Neutrophil (primary cell): Measurements from ENCODE around the gene TBCA.

Experiments
- H3K27ac ChIP-seq: fragments of 200-600 bp; sonication (generic); 2 replicates; pipeline ENCODE4 v1.5.1; 2016; ENCODE audit warnings: mild to moderate bottlenecking, moderate library complexity
- H3K27me3 ChIP-seq: fragments of 200-600 bp; sonication (generic); 2 replicates; pipeline ENCODE4 v1.6.0; 2016; ENCODE audit warnings: mild to moderate bottlenecking
- H3K36me3 ChIP-seq: fragments of 200-600 bp; sonication (generic); 2 replicates; pipeline ENCODE4 v1.5.1; 2017
- H3K4me1 ChIP-seq, 2 experiments: fragments of 200-600 bp in 1 of 2; sonication (generic) in 1 of 2; 1 replicate in 1 of 2; 2 replicates in 1 of 2; pipeline versions ENCODE4 v1.5.1 to v1.6.1; 2013 to 2016; ENCODE audit warnings: low read depth in 1 of 2, low read length in 1 of 2, mild to moderate bottlenecking in 1 of 2, moderate library complexity in 1 of 2; ENCODE audit not compliant: control insufficient read depth in 1 of 2, insufficient read depth in 1 of 2
- H3K4me3 ChIP-seq, 2 experiments: fragments of 200-600 bp in 1 of 2; sonication (generic) in 1 of 2; 1 replicate in 1 of 2; 2 replicates in 1 of 2; pipeline ENCODE4 v1.5.1; 2013 to 2016; ENCODE audit warnings: low read depth in 1 of 2, low read length in 1 of 2, mild to moderate bottlenecking in 1 of 2, moderate library complexity in 1 of 2
- H3K9me3 ChIP-seq: fragments of 200-600 bp; sonication (generic); 2 replicates; pipeline ENCODE4 v1.5.1; 2016
- TF ChIP-seq, protein P1 (sequence below): fragments of 200-600 bp; sonication (generic); IDR thresholded peaks from 2 replicates; pipeline ENCODE4 v1.5.1; 2016; ENCODE audit warnings: antibody characterized with exemption

The TBCA gene

GRCh38 chr5:77791356-77791755 is 15.2 kb upstream of the TBCA start:
- Histone ChIP-seq H3K4me3 (no peak overlapping the region), H3K27ac (no peak overlapping the region), H3K9me3 (no peaks in the 10 kb centered on the region), H3K36me3 (no peaks in the 10 kb centered on the region), H3K4me1 (peaks cover 0 to 17% of the 10 kb centered on the region in 2 experiments), H3K27me3 (no peaks in the 10 kb centered on the region)
- TF ChIP-seq, protein P1, sequence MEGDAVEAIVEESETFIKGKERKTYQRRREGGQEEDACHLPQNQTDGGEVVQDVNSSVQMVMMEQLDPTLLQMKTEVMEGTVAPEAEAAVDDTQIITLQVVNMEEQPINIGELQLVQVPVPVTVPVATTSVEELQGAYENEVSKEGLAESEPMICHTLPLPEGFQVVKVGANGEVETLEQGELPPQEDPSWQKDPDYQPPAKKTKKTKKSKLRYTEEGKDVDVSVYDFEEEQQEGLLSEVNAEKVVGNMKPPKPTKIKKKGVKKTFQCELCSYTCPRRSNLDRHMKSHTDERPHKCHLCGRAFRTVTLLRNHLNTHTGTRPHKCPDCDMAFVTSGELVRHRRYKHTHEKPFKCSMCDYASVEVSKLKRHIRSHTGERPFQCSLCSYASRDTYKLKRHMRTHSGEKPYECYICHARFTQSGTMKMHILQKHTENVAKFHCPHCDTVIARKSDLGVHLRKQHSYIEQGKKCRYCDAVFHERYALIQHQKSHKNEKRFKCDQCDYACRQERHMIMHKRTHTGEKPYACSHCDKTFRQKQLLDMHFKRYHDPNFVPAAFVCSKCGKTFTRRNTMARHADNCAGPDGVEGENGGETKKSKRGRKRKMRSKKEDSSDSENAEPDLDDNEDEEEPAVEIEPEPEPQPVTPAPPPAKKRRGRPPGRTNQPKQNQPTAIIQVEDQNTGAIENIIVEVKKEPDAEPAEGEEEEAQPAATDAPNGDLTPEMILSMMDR = no peak

DNA sequence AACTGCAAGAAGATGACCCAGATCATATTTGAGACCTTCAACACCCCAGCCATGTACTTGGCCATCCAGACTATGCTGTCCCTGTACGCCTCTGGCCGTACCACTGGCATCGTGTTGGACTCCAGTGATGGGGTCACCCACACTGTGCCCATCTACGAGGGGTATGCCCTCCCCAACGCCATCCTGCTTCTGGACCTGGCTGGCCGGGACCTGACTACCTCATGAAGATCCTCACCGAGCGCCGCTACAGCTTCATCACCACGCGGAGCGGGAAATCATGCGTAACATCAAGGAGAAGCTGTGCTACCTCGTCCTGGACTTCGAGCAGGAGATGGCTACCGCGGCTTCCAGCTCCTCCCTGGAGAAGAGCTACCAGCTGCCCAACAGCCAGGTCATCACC is 9.1 kb upstream of the TBCA start:
- H3K27me3 ChIP-seq = no peaks in the 10 kb centered on the region
- no peak overlapping the region for H3K27ac ChIP-seq
- H3K36me3 ChIP-seq = no peaks in the 10 kb centered on the region
- TF ChIP-seq, protein P1 = no peak
- H3K4me1 ChIP-seq = no peaks in the 10 kb centered on the region
- no peak overlapping the region for H3K4me3 ChIP-seq
- no peaks in the 10 kb centered on the region for H3K9me3 ChIP-seq

DNA sequence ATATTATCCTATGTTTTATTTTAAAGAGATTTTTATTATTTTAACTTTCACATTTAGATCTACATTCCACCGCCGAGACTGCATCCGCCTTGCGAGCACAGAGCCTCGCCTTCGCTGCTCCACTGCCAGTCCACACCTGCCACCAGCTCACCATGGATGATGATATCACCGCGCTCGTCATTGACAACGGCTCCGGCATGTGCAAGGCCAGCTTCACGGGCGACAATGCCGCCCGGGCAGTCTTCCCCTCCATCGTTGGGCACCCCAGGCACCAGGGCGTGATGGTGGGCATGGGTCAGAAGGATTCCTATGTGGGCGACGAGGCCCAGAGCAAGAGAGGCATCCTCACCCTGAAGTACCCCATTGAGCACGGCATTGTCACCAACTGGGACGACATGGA is 8.6 kb upstream of the TBCA start:
- TF ChIP-seq, protein P1 = no peak
- Histone ChIP-seq H3K27ac (no peak overlapping the region), H3K4me1 (no peaks in the 10 kb centered on the region)

GRCh38 chr5:77781076-77781475 is 4.9 kb upstream of the TBCA start:
- TF ChIP-seq, protein P1 = no peak
- peaks cover 6% of the 10 kb centered on the region in 2 experiments for H3K4me1 ChIP-seq
- H3K36me3 ChIP-seq = no peaks in the 10 kb centered on the region
- H3K9me3 ChIP-seq = no peaks in the 10 kb centered on the region
- H3K4me3 ChIP-seq = no peak overlapping the region
- H3K27ac ChIP-seq = no peak overlapping the region
- H3K27me3 ChIP-seq = no peaks in the 10 kb centered on the region

More for the DNA sequence above, 8.6 kb upstream of the TBCA start:
- no peaks in the 10 kb centered on the region for H3K36me3 ChIP-seq
- H3K27me3 ChIP-seq = no peaks in the 10 kb centered on the region
- H3K4me3 ChIP-seq = no peak overlapping the region
- no peaks in the 10 kb centered on the region for H3K9me3 ChIP-seq

GRCh38 chr5:77778881-77779438 is 2.8 kb upstream of the TBCA start:
- peaks cover 13 to 19% of the 10 kb centered on the region in 2 experiments for H3K4me1 ChIP-seq
- no peaks in the 10 kb centered on the region for H3K9me3 ChIP-seq
- H3K4me3 ChIP-seq = no peak overlapping the region
- H3K27ac ChIP-seq = no peak overlapping the region
- no peaks in the 10 kb centered on the region for H3K36me3 ChIP-seq
- TF ChIP-seq, protein P1 = no peak
- no peaks in the 10 kb centered on the region for H3K27me3 ChIP-seq

- H3K4me1 ChIP-seq = peaks cover 13 to 19% of the 10 kb centered on the region in 2 experiments
- H3K4me3 ChIP-seq = no peak overlapping the region
- H3K27ac ChIP-seq = no peak overlapping the region
- no peaks in the 10 kb centered on the region for H3K27me3 ChIP-seq
- no peaks in the 10 kb centered on the region for H3K9me3 ChIP-seq
- TF ChIP-seq, protein P1 = no peak
- no peaks in the 10 kb centered on the region for H3K36me3 ChIP-seq
Measured at GRCh38 chr5:77778398-77778797, 2.3 kb upstream of the TBCA start.
